Retinal pigment epithelial cell (primary cell): ENCODE data around the gene NARF.
"Not testable (repeated sequence)": the region's sequence is repeated elsewhere in the genome, so short reads cannot be mapped to it uniquely, and the experiment has no call there.

Experiments used
- DNase-seq: peaks from one replicate; pipeline ENCODE4 v3.0.0-alpha.2; 2010; ENCODE audit warnings: low read depth
- H3K4me3 ChIP-seq: 2 replicates; pipeline ENCODE4 v1.5.1; 2011; ENCODE audit warnings: mild to moderate bottlenecking, low read length, control low read depth, moderate library complexity
- TF ChIP-seq, protein P1 (sequence below): conservative IDR thresholded peaks from 2 replicates; pipeline ENCODE4 v1.5.1; 2011; ENCODE audit warnings: low read depth, low read length, control low read depth, inconsistent platforms

The NARF gene

DNA sequence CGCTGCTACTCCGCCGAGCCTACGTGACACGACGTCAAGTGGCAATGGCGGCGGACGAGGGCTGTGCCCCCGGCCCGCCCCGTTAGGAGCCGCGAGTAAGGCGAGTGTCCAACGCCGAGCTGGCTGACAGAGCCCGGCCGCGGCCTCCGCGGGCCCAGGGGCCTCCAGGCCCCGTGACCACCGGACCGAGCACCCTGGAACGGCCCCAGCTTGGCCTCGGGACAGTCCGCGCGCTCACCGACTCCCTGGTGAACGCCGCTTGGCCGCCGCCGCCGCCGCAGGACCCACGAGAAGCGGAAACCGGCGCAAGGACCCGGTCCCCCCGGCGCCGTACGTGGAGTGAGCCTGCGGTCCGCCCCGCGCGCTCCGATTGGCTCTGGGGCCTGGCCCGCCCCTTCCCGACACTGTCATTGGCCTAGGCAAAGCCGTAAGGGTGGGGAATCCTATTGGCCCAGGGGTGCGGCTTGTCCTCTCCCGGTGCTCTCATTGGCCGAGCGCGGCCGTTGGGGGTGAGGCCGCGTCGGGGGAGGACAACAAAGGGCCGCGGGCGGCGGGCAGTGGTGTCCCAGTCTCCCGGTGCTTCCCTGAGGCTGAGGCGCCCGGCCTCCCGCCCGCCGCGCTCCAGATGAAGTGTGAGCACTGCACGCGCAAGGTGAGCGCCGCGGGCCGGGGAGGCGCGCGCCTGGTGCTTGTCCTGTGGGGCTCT lies at the start of gene NARF:
NARF (plus strand) TSS at position 563 of the 706 bp plus-strand sequence; CDS start at position 626, 63 bp downstream.
- peak; percentile 95 for DNase-seq
- TF ChIP-seq, protein P1, sequence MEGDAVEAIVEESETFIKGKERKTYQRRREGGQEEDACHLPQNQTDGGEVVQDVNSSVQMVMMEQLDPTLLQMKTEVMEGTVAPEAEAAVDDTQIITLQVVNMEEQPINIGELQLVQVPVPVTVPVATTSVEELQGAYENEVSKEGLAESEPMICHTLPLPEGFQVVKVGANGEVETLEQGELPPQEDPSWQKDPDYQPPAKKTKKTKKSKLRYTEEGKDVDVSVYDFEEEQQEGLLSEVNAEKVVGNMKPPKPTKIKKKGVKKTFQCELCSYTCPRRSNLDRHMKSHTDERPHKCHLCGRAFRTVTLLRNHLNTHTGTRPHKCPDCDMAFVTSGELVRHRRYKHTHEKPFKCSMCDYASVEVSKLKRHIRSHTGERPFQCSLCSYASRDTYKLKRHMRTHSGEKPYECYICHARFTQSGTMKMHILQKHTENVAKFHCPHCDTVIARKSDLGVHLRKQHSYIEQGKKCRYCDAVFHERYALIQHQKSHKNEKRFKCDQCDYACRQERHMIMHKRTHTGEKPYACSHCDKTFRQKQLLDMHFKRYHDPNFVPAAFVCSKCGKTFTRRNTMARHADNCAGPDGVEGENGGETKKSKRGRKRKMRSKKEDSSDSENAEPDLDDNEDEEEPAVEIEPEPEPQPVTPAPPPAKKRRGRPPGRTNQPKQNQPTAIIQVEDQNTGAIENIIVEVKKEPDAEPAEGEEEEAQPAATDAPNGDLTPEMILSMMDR: no peak
- peak within 1 kb of the TSS; percentile 82 for H3K4me3 ChIP-seq

DNA sequence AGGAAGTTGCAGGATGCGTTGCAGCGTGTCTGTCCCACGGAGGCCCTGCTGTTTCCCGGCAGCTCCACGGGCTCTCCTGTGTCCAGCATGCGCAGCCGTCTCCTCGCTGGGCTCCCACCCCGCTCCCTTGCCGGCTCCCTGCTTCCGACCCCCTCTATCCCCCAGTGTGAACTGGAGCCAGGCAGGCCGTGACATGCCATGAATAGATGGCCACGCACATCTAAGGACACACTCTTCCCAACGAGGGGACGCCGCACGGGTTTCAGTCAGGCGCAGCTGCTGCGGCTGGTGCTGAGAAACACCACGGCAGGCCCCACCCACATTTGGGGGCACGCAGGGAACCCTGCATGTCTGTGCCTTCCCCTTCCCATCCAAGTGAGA lies 49.6 kb upstream of the NARF start:
- TF ChIP-seq, protein P1: no peak
- no peak overlapping the region for H3K4me3 ChIP-seq
- DNase-seq: no peak

DNA sequence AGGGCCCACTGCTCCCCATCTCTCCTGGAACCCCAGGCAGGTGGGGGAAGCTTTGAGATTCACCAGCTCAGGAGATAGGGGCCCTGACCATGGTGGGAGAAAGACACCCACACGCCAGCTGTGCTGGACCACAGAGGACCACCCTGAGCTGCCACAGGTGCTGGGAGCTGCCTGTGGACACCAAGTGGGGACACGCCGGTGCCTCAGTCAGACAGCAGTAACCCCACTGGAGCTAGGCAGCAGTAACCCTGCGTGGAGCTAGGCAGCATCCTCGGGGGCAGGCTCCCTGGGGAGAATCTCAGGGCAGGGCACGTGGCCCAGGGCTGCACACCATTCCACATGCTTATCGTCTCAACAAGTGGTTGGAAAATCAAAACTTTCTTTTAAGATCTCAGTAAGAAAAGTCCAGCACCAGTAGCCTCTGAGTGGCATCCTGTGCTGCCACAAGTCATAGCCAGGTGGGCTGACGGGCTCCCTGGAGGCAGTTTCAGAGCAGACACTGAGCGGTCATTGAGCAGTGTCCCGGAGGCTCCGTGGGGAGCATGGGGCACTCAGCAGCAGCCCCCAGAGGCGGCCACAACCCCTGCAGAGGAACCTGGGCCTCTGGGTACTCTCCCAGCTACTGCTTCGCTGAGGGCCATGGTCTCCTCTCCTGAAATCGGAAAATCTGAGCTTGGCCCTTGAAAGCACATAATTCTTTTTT lies 48.4 kb upstream of the NARF start:
- H3K4me3 ChIP-seq: no peak overlapping the region
- no peak for DNase-seq
- TF ChIP-seq, protein P1: no peak

DNA sequence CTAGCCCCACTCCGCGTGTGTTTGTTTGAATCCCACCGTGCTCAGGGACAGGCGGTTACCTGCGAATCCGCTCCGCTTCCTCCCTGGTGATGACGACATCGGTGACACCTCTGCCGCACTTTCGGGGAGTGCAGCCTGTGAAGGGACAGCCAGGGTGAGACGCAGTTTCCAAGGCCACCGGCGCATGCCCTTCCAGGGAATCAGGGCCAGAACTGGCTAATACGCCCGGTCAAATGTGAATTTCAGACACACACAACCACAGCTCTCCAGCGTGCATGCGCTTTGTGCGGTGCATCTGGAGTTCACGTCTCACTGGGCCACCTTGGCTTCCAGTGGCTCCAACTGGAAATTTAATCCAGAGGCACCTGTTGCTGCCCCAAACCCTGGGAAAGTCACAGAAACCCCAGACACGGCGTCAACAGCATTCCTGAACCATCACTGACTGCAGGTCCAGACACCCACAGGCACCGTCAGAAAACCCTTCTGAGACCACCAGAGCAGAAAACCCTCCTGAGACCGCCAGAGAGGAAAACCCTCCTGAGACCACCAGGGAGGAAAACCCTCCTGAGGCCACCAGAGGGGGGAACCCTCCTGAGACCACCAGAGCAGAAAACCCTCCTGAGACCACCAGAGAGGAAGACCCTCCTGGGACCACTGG lies 47.0 kb upstream of the NARF start:
- TF ChIP-seq, protein P1: no peak
- H3K4me3 ChIP-seq: no peak overlapping the region
- no peak for DNase-seq

DNA sequence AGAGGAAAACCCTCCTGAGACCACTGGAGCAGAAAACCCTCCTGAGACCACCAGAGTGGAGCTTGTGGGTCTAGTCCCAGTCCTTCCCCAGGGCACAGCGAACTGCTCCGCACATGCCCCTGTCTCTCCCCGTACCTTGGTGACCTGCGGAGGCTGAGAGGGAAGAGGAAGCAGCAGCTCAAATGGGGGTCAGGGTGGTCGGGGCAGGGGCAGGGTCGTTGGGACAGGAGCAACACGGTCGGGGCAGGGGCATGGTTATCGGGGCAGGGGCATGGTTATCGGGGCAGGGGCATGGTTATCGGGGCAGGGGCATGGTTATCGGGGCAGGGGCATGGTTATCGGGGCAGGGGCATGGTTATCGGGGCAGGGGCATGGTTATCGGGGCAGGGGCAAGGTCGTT lies 46.5 kb upstream of the NARF start:
- H3K4me3 ChIP-seq, DNase-seq: not testable (repeated sequence)

DNA sequence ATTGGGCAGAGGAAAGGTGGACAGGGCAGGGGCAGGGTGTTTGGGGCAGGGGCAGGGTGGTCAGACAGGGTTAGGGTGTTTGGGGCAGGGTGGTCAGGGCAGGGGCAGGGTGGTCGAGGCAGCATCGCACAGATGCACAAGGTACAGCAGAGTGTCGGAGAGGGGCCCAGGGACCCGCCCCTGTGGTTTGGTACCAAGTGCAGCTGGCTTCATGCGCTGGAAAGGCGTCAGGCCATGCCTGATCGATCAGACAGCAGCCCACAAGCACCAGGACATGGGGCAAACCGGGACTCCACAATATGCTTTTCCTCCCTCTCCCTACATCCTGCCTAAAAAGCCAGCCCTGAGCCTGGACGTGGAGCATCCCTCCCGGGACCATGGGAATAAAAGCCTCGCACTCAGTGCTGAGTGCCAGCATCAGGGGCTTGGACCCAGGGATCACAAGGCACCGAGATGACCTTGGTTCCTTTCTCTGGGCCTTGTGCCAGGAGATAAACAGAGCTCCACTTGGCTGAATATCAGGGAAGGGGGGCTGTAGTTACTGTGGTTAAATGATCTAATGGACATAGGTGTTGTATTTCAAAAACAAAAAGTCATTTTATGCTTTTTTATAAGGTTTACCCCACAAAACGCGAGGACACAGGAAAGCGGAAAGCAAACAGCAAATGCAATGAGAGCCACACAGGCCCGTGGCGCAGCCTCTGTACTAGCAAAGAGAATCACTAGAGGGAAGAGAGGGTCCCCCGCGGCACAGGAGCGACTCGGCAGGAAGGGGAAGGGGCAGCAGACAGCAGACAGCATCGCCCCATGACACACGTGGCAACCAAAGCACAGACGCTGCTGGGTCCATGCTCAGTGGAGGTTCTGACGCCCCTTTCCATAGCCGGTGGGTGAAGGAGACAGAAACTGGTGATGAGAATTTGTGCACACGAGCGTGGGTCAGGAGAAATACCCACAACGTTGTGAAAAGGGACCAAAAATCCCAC lies 45.7 kb upstream of the NARF start:
- TF ChIP-seq, protein P1: no peak
- no peak for DNase-seq
- no peak overlapping the region for H3K4me3 ChIP-seq
